Measurements from ENCODE around the gene VEPH1.

Gene VEPH1

GRCh38 chr3:157445857-157446256 lies 57.4 kb downstream of the VEPH1 start:
- no peak for TF ChIP-seq CTCF (IDR thresholded peaks at IDR 0.05; ENCODE audit: low read depth, low read length, missing control alignments)
- no peak for DNase-seq (ENCODE audit: low read depth)
- in situ Hi-C loops (cut with HindIII; ENCODE audit: low sequenced_read_pairs), result no loop called here
- H3K4me3 ChIP-seq (ENCODE audit: low read depth, low read length), result no peak overlapping the region

GRCh38 chr3:157444797-157445184 lies 58.4 kb downstream of the VEPH1 start:
- TF ChIP-seq CTCF (IDR thresholded peaks at IDR 0.05; ENCODE audit: low read depth, low read length, missing control alignments), result no peak
- no peak overlapping the region for H3K4me3 ChIP-seq (ENCODE audit: low read depth, low read length)
- DNase-seq (ENCODE audit: low read depth), result no peak
- in situ Hi-C loops (cut with HindIII; ENCODE audit: low sequenced_read_pairs), result no loop called here

- TF ChIP-seq CTCF (IDR thresholded peaks at IDR 0.05; ENCODE audit: low read depth, low read length, missing control alignments), result no peak
- in situ Hi-C loops (cut with HindIII; ENCODE audit: low sequenced_read_pairs), result no loop called here
- H3K4me3 ChIP-seq (ENCODE audit: low read depth, low read length), result no peak overlapping the region
- DNase-seq (ENCODE audit: low read depth), result no peak
Observed at GRCh38 chr3:157443905-157444796, 59.1 kb downstream of the VEPH1 start.

- H3K4me3 ChIP-seq (ENCODE audit: low read depth, low read length), result no peak overlapping the region
- DNase-seq (ENCODE audit: low read depth), result no peak
- TF ChIP-seq CTCF (IDR thresholded peaks at IDR 0.05; ENCODE audit: low read depth, low read length, missing control alignments), result no peak
- in situ Hi-C loops (cut with HindIII; ENCODE audit: low sequenced_read_pairs), result no loop called here
Observed at GRCh38 chr3:157442729-157443128, 60.5 kb downstream of the VEPH1 start.

GRCh38 chr3:157441102-157441624 lies 62.1 kb downstream of the VEPH1 start:
- in situ Hi-C loops (cut with HindIII; ENCODE audit: low sequenced_read_pairs), result no loop called here
- TF ChIP-seq CTCF (IDR thresholded peaks at IDR 0.05; ENCODE audit: low read depth, low read length, missing control alignments), result no peak
- no peak for DNase-seq (ENCODE audit: low read depth)
- H3K4me3 ChIP-seq (ENCODE audit: low read depth, low read length), result no peak overlapping the region

- H3K4me3 ChIP-seq (ENCODE audit: low read depth, low read length), result peak overlapping the region; percentile 65
- no peak for TF ChIP-seq CTCF (IDR thresholded peaks at IDR 0.05; ENCODE audit: low read depth, low read length, missing control alignments)
- in situ Hi-C loops (cut with HindIII; ENCODE audit: low sequenced_read_pairs), result loop anchor here (5.0 kb wide), 2 partner anchors 59 to 61 kb away; no protein-coding TSS in a partner anchor
- no peak for DNase-seq (ENCODE audit: low read depth)
Observed at GRCh38 chr3:157438194-157438730, 65.0 kb downstream of the VEPH1 start.
